SKM-1 (cell line): ENCODE measurements around the gene MAPK1IP1L.
"Not testable (repeated sequence)": the region's sequence is repeated elsewhere in the genome, so short reads cannot be mapped to it uniquely, and the experiment has no call there.

ENCODE experiments used
- DNase-seq: peaks from one replicate; lab custom pipeline; 2025; ENCODE audit not compliant: unreplicated experiment; lab: John Stamatoyannopoulos, UW

MAPK1IP1L gene

DNA sequence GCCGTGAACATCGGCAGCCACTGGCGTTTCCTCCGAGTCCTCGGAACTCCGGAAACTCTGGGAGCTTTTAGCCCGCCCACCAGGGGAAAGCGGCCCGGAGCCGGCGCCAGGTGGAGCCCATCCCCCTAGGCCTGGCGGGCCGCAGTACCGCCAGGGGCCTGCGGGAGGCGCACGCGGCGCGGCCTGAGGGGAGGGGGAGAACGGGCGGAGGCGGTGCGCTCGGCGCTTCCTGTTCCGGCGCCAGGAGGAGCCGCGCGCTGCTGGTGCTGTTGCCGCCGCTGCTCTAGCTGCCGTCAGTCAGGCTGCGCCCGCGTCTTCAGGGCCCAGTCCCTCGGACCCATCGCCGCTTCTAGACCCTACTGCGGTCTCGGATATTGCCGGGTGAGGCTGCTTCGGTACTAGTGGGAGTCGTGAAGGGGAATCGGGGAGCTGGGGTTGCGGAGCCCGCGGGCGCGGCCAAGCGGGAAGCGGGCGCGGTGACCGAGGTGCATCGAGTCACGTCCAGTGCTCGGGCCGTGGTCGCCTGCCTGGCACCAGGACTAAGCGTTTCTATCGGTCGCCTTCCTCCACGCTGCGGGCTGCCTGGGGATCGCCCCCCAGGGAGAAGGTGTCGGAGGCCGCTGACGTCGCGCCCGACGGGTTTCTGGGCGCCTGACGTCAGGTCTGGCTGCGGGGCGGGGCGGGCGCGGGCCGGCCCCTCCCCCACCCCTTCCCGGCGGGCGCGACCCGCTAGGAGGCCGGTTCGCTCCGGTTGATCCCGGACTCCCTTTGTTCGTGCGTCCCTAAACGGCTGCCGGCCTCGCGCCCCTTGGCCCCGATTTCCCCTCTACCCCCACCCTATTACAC, at the start of gene MAPK1IP1L:
Gene MAPK1IP1L, plus strand, starts transcription at position 225 of the 846 bp plus-strand sequence. CDS start 10,037 bp downstream, outside the sequence.
- DNase-seq = peak; percentile 9

DNA sequence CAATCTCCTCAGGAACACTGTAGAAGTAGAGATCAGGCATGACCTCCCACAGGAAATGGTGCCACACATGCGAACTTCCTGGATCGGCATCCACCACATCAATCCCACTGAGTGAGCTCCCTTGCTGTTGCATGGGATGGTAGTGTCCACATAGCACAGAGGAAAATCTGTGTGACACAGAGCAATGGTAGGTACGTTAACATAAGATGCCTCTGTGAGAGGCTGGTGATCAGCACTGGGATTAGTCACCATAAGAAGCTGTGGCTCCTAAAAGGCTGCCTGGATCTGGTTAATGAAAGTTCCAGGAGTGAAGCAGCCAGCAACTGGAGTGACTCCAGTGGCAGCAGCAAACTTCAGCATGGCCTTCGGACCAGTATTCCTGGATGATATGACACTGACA, 46.4 kb upstream of the MAPK1IP1L start:
- DNase-seq = no peak

DNA sequence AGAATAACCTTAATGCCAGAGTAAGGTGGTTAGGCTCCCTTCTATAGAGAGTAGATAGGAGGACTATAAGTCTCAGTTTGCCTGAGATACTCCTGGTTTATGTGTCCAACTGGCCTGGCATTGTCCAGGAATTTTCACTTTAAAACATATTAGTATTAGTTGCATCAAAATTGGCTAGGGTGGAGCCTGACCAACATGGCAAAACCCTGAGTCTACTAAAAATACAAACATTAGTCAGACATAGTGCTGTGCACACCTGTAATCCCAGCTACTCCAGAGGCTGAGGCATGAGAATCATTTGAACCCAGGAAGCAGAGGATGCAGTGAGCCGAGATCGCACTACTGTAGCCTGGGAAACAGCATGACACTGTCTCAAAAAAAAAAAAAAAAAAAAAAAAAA, 36.4 kb upstream of the MAPK1IP1L start:
- DNase-seq = no peak

DNA sequence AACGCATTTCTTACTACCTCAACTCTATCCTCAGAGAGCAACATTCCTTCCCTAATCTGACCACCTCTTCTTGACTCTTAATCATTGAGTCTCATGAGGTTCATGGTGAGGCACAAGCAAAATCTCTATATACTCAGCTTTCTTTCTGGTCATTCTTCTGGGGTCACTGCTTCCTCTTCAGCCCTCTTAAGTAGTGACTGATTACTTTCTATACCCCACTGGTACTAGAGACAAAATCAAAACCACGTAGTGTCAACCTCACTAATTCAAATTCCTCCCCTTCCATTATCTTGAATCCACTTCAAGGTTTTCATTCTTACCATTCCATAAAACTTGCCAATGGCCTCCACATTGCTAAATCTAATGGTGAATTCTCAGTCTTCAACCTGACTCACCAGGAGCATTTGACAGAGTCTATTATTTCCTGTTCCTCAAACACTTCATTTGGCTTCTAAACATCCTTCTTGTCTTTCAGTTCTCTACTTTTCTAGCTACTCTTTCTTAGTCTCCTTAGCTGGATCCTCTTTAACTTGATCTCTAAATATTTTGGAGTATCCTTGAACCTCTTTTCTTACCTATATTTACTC, 31.4 kb upstream of the MAPK1IP1L start:
- no peak for DNase-seq

DNA sequence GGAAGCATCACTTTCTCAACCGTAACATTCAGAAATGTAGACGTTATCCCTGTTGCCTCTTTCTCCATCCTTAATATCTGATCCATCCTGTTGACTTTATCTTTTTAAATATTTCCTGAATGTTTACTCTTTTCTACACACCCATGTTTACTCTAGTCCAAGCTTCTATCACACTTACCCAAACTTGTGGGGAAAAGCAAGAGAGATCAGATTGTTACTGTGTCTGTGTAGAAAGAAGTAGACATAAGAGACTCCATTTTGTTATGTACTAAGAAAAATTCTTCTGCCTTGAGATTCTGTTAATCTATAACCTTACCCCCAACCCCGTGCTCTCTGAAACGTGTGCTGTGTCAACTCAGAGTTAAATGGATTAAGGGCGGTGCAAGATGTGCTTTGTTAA, 27.1 kb upstream of the MAPK1IP1L start:
- DNase-seq = not testable (repeated sequence)

DNA sequence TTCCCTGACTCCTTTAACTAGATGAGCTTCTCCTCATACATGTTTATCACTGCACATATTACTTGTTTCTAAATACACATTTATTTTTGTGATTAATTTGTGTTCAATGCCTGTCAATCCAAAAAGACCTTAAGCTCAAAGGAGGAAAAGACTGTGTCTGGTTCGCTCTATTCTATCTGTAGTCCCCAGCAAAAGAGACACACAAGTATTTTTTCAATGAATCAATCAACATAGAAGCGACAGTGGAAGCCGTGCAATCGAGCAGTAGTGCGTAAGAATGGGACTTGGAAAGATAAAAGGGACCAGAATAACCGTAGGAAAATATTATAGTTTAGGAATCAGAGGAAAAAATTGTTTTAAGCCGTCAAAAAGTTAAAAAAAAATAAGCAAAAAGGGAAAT, 25.5 kb upstream of the MAPK1IP1L start:
- DNase-seq = no peak

DNA sequence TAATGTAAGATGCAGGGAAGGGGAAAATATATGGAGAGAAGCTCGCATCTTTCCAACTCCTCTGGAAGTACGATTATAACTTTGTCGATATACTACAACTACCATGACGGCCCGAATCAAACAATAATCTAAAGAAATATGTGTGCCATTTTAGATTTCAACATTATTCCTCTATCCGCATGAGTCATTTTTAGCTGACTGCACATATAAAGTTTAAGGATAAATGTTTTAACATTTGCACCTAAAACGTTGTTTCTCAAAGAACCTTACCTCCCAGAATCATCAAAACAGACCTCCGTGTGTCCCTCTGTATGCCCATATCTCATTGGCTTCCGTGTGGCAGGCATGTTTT, 25.0 kb upstream of the MAPK1IP1L start:
- no peak for DNase-seq

DNA sequence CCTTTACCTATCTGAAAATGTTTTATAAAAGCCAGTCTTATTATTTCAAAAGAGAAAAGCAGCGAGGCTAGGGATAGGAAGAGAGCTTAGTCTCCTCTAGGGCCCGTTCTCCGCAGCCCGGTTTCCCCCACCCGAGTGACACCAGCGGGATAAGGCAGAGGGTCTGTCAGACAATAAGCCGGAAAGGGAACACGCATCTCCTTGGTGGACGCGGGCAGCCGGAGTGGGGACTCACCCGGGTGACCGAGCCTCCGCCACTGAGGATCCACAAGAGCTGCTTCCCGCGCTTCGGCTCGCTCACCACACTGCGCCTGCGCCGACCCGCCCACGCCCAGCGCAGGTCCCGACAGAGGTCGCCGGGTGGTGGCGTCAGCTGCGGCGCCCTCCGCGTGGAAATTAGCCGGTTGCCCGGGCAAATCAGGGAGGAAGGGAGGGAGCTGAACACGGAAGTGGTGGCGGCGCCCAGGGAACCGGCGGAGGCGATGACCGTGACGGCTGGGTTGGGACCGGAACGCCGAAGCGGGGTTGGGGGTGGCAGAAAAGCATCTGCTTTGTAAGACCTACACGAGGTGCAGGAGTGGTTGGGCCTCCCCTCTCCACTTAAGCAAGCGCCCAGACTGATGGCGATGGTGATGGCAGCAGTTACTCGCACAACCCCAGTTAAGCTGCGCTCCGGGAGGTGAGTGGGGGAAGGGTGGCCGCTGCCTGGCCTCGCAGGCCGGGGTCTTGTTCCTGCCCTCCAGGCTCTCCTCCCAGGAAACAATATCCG, 24.5 kb upstream of the MAPK1IP1L start, which contains the start of the genes SOCS4 and WDHD1:
Gene SOCS4, plus strand, starts transcription at position 444 of the 769 bp plus-strand sequence. CDS start 15,806 bp downstream, outside the sequence.
Gene WDHD1, minus strand, starts transcription at position 307 of the 769 bp plus-strand sequence. CDS start 312 bp downstream, outside the sequence.
- peak; percentile 46 for DNase-seq

DNA sequence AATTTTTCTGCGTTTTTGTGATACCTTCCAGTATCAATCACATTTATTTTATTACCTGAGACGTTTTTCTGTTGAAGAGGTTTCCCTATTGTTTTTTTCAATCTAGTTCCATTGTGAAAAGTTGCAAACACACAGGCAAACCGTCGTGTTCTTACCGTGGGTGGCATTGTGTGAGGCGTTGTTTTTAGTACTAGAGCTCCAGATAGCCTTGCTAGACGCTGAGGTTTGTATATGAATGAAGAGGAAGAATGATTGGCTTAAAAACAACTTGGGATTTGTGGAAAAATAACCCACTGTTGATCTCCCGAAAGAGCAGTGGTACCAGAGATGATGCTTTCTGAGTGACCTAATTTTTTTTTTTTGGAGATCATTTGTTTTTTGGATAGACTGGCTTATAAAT, 23.4 kb upstream of the MAPK1IP1L start:
- no peak for DNase-seq

DNA sequence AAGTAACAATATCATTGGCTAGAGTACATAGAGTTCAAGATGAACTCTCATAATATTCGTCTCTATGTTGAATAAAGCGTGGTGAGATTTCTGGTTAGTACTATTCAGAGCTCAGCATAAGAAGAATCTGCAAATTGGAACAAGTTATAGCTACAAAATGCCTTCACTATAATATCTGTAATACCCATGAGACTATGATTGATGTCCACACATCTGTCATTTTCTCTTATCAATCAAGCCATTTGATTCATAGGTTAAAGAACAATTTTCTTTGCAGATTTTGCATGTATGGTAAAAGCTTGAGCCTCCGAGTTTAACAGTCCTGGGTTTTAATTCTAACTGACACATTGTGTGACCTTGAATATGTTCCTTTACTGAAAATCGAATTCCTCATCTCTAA, 23.0 kb upstream of the MAPK1IP1L start:
- no peak for DNase-seq

DNA sequence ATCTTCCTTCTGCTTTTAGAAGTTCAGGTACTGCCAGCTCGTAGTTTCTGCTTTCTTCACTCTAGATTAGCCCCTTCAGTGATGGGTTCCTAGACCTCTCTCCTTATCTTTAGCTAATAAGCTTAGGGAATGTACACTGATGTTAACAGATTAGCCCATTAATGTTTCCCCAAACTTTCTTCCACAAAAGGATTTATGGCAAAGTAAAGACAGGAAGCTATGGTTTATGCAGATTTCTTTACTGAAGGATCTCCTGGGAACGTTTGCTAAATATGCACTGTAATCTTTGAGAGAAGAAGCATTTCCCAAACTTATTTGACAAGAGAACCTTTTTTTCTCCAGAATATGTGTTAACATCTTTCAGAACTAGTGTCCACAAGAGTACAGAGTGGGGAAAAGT, 20.3 kb upstream of the MAPK1IP1L start:
- DNase-seq = no peak

DNA sequence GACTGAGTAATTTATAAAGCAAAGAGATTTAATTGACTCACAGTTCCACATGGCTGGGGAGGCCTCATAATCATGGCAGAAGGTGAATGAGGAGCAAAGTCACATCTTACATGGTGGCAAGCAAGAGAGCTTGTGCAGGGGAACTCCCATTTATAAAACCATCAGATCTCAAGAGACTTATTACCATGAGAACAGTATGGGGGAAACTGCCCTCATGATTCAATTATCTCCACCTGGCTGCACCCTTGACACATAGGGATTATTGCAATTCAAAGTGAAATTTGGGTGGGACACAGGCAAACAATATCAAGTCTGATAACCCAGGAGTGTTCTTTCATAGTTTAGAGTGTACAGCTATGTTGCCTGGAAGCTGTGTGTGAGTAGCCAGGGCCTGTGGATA, 13.5 kb upstream of the MAPK1IP1L start:
- DNase-seq = not testable (repeated sequence)

DNA sequence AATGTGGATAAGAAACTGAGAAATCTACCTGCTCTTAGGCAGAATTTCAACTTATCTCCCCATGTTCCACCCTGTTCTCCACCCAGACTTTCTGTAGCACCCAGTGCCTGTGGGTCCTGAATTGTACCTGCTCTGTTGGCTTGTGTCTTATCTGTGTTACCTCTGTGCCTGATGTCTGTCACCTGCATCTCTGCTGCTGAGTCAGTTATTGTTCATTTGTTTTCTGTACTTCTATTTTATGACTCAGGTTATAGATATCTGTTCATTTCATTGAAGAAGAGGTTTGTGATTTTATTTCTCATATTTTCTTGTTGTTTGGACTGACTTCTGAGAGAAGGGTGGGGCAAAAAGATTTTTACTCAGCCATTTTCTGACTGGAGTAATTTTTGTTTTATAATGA, 12.7 kb upstream of the MAPK1IP1L start:
- no peak for DNase-seq

DNA sequence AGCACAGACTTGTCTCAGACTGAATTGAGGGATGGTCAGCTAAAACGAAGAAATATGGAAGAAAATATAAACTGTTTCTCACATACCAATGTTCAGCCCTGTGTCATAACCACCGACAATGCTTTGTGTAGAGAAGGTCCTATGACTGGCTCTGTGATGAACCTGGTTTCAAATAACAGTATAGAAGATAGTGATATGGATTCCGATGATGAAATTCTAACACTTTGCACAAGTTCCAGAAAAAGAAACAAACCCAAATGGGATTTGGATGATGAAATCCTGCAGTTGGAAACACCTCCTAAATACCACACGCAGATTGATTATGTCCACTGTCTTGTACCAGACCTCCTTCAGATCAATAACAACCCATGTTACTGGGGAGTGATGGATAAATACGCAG, 7.9 kb upstream of the MAPK1IP1L start:
- no peak for DNase-seq

DNA sequence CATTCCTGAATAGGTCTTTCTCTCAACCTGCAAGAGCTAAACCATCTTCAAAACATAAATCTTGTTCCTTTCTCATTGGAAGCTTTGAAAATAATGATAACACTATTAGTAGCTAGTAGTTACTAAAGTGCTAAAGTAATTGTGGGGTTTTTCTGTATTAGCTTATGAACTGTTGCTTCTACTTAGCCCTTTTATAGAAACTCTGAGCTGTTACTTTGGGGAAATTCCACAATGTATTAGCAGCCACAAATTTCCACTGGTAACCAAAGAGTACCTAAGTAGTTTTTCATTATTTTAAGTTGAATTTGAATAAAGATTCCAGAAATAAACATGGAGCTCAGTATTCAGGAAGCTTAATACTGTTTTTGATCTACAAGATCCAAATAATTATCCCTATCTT, 6.4 kb upstream of the MAPK1IP1L start:
- no peak for DNase-seq

DNA sequence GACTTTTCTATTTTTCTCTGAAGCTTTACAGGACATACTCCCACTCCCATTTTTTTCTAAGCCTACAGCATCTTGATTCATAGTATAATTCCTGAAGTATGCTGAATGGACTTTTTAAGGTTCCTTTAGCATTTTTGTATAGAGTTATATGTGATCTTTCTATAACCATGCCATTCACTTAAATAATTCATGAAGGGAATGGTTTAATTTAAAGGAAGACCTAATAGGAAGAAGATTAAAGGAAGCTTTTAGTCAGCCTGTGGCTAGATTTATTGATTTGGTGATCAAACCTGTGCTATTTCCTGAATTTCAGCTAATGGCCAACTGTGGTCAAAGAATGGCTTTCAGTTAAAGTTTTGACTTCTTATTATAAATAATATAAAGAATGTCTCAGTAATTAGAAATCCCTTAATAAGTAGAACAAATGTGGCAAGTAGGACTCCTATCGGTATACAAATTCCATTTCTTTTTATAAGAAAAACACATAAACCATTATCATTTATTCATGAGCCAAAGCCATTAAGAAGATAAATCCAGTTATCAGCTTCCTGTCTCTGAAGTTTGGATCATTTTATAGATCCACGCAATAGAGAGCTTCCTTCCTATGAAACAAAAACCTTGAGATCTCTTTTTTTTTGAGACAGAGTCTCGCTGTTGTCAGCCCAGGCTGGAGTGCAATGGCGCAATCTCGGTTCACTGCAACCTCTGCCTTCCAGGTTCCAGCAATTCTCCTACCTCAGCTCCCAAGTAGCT, 4.0 kb upstream of the MAPK1IP1L start:
- DNase-seq = no peak

DNA sequence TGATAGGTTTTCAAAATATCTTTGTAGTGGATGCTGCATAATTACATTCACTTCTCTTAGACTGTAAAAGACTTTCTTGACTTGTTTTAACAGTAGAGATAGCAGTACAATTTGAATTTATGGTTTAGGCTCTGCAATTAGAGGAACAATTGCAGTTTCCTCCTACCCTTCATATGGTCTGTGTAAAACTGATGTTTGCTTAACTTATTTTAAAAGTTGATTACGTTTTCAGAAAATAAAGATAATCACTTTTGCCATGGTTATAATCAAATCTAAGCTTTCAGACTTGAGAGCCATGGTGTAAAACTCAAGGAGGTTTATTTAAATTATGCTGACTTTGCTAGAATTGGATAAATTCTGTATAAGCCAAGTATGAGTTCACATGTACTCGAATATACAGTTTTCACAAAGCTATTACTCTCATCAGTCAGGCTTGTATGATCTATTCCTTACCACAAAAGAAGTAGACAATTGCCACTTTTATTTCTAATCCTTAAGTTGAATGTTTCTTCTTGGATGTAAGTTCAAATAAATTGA, 2.5 kb upstream of the MAPK1IP1L start:
- no peak for DNase-seq

DNA sequence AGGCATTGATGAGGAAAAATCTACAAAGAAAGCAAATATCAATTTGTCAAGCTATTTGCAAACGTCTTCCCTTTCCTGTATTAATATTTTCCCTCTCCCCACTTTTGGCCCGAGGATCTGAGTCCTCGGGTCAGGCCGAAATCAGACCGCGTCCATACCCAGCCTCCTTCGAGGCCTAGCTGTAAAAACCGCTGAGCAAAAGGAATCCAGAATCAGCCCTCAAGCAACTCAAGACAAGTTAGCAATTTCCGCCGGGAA, 353 bp upstream of the MAPK1IP1L start:
- no peak for DNase-seq

DNA sequence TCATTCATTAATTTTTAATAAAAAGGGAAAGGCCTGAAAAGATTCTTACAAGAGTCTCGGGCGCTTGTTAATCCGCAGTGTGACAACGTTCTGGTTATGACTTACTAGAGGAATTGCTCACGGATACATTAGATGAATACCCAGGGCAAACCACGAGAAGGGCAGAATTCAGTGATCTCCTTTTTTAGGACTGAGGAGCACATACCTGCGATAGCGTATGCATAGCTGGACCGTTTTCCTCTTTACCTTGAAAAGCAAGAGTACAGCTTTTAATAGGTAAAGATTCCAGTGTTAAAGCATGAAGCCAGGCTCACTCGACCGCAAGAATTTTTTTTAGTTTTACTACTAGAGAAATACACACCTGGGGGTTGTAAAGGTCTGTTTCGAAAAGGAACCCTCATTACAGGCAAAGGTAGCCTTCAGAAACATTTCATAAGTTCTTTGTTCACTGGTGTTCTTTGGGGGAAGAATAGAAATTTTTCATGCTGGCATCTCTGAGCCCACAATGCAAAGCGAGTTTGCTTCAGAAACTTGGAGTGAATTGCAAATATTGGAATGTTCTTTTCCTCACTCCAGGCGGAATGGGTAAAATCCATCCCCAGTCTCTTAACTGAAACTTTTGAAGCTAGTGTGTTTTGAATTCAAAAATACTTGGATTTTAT, 953 bp downstream of the MAPK1IP1L start:
- no peak for DNase-seq

DNA sequence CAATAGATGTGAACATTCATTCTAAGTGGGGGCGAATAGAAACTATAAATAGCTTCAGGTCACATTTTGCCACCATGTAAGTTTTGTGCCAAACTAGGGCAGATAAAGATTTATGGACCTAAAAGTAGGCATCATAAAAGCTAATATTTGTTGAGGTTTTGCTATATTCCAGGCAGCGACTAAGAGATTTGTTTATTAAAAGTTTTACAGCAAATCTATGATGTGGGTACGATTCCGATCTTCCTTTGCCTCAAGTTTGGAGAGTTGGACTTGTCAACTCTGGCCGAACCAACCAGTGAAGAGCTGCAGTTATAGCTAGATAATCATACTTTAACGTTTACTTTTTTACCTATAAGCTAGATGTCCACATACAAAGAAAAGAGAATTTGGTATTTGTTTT, 1.6 kb downstream of the MAPK1IP1L start:
- DNase-seq = no peak
